GM12864 (cell line): ENCODE measurements around the gene LRRC59.
A peak's percentile ranks its signal among the peaks of the same experiment; 100 is the strongest.
"Not testable (repeated sequence)": the region's sequence is repeated elsewhere in the genome, so short reads cannot be mapped to it uniquely, and the experiment has no call there.

Source experiments
- DNase-seq: peaks from one replicate; pipeline ENCODE4 v3.0.0-alpha.2; 2011; ENCODE audit warnings: low read depth
- H3K4me3 ChIP-seq: 2 replicates; pipeline ENCODE4 v1.5.1; 2011; ENCODE audit warnings: mild to moderate bottlenecking, low read depth, low read length, control low read depth
- TF ChIP-seq, protein P1 (sequence below): IDR thresholded peaks from 2 replicates; pipeline ENCODE4 v1.5.1; 2011; ENCODE audit warnings: low read depth, mild to moderate bottlenecking, moderate library complexity, low read length, control low read depth, inconsistent platforms; ENCODE audit errors: missing control alignments

The LRRC59 gene

DNA sequence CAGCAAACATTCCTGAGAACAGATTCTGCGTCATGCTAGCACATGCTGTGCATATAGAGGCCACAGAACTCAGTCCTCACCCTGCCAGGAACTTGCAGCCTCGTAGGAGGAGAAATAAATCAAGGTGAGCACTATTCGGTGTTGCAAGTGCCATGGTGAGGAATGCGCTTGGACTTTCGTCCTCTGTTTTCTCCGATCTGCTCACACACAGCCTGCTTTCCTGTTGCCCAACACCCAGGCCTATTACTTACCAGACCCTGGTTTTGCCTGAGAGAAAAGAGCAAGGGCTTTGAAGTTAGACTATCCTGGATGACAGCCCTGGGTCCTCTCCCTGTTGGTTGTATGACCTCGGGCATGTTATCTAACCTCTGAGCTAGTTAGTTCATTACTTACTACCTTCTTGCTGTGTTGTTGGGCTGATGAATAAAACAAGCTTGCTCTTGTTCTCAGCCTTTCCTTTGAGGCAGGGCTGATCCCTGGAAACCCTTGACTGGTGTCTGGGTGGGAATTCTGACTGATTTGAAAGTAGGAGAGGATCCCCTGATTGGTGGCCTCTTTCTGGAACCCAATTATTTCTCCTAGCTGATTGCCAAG is 31.6 kb upstream of the LRRC59 start:
- DNase-seq, result no peak
- TF ChIP-seq, protein P1, sequence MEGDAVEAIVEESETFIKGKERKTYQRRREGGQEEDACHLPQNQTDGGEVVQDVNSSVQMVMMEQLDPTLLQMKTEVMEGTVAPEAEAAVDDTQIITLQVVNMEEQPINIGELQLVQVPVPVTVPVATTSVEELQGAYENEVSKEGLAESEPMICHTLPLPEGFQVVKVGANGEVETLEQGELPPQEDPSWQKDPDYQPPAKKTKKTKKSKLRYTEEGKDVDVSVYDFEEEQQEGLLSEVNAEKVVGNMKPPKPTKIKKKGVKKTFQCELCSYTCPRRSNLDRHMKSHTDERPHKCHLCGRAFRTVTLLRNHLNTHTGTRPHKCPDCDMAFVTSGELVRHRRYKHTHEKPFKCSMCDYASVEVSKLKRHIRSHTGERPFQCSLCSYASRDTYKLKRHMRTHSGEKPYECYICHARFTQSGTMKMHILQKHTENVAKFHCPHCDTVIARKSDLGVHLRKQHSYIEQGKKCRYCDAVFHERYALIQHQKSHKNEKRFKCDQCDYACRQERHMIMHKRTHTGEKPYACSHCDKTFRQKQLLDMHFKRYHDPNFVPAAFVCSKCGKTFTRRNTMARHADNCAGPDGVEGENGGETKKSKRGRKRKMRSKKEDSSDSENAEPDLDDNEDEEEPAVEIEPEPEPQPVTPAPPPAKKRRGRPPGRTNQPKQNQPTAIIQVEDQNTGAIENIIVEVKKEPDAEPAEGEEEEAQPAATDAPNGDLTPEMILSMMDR, result no peak

DNA sequence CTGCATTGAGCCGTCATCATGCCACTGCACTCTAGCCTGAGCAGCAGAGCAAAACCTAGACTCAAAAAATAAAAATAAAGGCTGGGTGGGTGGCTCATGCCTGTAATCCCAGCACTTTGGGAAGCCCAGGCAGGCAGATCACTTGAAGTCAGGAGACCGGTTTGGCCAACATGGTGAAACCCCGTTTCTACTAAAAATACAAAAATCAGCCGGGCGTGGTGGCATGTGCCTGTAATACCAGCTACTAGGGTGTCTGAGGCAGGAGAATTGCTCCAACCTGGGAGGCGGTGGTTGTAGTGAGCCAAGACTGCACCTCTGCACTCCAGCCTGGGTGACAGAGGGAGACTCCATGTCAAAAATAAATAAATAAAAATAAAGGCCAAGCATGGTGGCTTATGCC is 30.8 kb upstream of the LRRC59 start:
- not testable (repeated sequence) for H3K4me3 ChIP-seq, DNase-seq

More for the DNA sequence above, 31.6 kb upstream of the LRRC59 start:
- H3K4me3 ChIP-seq, result no peak overlapping the region

DNA sequence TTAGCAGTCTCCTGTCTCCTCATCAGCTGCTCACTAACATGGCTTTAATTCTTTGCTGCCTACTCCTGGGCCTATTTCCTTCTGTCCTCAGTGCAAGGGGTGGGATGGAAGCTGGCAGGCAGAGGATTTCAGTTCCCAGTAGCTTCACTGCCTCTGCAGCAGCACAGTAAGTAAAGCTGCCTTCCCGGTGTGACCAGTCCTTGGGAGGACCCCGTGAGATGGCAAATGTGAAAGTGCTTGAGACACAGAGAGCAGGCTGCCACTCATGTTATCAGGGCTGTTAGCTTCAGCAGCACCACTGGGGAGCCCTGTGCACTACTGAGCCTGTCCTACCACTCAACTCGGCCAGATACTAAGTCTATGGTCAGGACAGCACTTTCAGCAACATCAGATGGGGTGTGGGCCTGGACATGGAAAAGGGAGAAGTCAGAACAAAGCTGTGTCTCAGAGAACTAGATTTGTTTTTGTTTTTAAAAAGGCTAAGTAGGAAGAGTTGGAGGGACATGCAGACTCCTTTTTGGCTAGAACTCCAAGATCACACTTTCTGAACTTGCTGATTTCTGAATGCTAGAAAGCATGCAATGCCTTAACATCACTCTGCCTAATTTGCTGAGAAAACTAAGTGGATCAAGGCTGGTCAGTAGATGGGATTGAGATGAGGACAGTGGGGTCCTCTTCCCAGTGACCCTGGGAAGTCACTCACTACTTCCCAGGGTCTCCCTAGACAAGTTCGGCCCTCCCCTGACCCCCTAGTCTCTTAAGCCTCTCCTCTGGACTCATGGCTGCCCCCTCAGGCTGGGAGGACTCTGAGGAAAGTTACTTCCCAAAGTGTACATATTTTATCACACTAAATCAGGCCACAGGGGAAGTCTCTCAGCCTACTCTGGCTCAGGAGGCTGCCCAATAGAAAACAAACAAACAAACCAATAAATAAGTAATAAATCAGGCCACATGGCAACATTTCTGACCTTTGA is 29.8 kb upstream of the LRRC59 start:
- DNase-seq, result no peak
- TF ChIP-seq, protein P1, result peak; percentile 44
- H3K4me3 ChIP-seq, result peak overlapping the region; percentile 60

DNA sequence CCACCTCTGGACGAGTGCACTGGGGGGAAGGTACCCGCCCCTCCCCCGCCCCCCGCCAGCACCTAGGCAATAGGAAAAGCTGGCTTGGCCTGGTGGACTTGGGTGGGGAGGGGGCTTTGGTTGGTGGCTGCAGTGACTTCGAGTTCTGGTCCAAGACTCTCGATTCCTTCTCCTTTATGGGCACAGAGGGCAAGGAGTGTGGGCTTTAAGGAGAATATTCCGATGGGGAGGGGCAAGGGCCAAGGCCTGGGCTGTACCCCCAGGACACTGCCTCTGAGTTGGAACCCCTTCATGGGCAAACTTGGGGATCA is 29.1 kb upstream of the LRRC59 start:
- DNase-seq, result no peak
- TF ChIP-seq, protein P1, result no peak
- H3K4me3 ChIP-seq, result peak overlapping the region; percentile 60

DNA sequence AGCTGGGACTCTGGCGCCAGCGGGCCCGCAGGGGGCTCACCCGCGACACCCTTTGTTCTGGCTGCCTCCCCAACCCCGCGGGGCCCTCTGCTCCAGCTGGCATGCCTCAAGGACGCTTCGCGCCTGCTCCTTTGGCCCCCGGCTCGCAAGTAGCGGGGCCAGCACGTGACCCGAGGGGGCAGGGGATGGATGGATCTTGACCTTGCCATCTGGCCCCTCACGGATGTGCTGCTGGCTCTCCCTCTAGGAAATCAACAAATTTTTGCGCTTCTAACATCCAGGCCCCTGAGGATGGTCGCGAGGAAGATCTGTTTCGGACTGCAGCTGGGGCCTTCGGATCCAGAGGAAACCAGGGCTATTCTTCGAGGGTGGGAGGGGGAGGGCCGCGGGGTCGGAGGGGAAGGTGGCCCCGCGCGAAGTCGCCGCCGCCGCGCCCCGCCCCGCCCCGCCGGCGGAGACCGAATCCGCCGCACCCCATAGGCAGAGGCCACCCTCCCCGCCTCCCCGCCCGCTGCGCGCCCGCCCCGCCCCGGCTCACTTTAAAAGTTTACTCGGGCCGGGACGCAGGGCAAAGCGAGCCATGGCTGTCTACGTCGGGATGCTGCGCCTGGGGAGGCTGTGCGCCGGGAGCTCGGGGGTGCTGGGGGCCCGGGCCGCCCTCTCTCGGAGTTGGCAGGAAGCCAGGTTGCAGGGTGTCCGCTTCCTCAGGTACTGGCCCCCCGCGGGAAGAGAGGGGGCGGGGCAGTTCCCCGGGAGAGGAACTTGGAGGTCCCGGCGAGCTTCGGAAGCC is 28.6 kb upstream of the LRRC59 start, which contains the start of gene ACSF2:
Gene ACSF2, plus strand, starts transcription at position 537 of the 790 bp plus-strand sequence. Its CDS starts 44 bp downstream, at position 581.
- no peak for DNase-seq
- H3K4me3 ChIP-seq, result peak within 1 kb of the TSS; percentile 60
- TF ChIP-seq, protein P1, result no peak

DNA sequence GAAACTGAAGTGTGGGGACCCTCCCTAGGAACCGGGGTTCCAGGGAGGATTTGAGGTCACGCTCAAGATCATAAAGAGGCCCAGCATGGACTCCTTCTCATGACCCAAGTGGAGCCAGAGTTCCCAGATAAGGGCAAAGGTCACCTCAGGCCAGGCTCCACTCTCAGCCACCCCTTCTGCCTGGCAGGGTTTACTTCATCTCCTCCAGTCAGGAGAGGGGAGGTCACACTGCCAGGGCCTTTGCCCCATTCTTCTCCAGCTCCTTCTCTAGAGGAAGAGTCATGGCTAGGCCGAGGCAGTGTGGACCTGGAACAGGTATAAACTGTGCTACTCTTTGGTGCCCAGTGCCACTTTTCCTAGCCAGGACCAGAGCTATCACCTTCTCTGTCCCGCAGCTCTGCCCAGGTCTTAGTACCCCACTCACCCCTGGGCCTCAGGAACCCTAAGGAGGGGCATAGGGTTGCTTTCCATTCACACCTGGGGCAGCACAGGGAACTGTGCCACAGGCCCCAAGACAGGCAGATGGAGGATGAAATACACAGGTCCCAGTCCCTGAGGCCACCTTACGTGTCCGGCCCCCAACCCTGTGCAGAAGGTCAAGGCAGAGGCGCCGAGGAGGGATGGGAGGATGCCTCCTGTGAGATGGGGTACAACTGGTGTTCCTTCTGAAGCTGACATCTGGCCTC is 27.8 kb upstream of the LRRC59 start:
- no peak for DNase-seq
- peak overlapping the region; percentile 60 for H3K4me3 ChIP-seq
- TF ChIP-seq, protein P1, result no peak
